H1 (cell line): Measurements from ENCODE around the gene GNG14. TPM values are rescaled to one million over a fixed set of nuclear protein-coding genes. Genes with fewer than 3 reads are reported as not detected.

Experiments used
- CHD7 ChIP-seq: fragments of 300-600 bp; sonication (generic); IDR thresholded peaks from 2 replicates; pipeline ENCODE4 v1.7.1; 2012; ENCODE audit warnings: low read length, moderate library complexity, mild to moderate bottlenecking, inconsistent platforms; ENCODE audit not compliant: insufficient replicate concordance
- GTF2F1 ChIP-seq: IDR thresholded peaks from 2 replicates; pipeline ENCODE4 v1.6.1; 2012; ENCODE audit warnings: low read depth, low read length, improper control_type of control experiment, borderline replicate concordance
- HDAC6 ChIP-seq: IDR thresholded peaks from one replicate; pipeline ENCODE4 v1.7.1; 2012; ENCODE audit warnings: low read depth, mild to moderate bottlenecking, inconsistent platforms, low read length, moderate library complexity
- JUN ChIP-seq: IDR thresholded peaks from 2 replicates; pipeline ENCODE4 v1.6.1; 2011; ENCODE audit warnings: low read depth, mild to moderate bottlenecking, improper control_type of control experiment, low read length
- RAD21 ChIP-seq, 2 experiments: IDR thresholded peaks in 1 of 2; conservative IDR thresholded peaks in 1 of 2; 2 replicates each; pipeline ENCODE4 v1.6.1; 2011; ENCODE audit warnings: low read depth in 2 of 2, low read length in 2 of 2, improper control_type of control experiment in 1 of 2, inconsistent platforms in 1 of 2, mild to moderate bottlenecking in 1 of 2, moderate library complexity in 1 of 2
- RNF2 ChIP-seq: fragments of 200-900, 300-1000 bp; sonication (generic); IDR thresholded peaks from 2 replicates; pipeline ENCODE4 v1.7.1; 2016; ENCODE audit warnings: borderline replicate concordance, low read depth, mild to moderate bottlenecking, antibody characterized with exemption, low read length; ENCODE audit not compliant: poor library complexity, severe bottlenecking; ENCODE audit errors: missing control alignments
- SIN3A ChIP-seq, 2 experiments: IDR thresholded peaks in 1 of 2; conservative IDR thresholded peaks in 1 of 2; 2 replicates each; pipeline ENCODE4 v1.6.1; 2011 to 2012; ENCODE audit warnings: low read length in 2 of 2, improper control_type of control experiment in 1 of 2, low read depth in 1 of 2, mild to moderate bottlenecking in 1 of 2
- SP4 ChIP-seq: IDR thresholded peaks from 2 replicates; pipeline ENCODE4 v1.6.1; 2012; ENCODE audit warnings: low read length, inconsistent platforms
- SRF ChIP-seq: IDR thresholded peaks from 2 replicates; pipeline ENCODE4 v1.6.1; 2011; ENCODE audit warnings: mild to moderate bottlenecking, low read depth, low read length, moderate library complexity
- ZNF274 ChIP-seq: IDR thresholded peaks from 2 replicates; pipeline ENCODE4 v1.7.0; 2012; ENCODE audit warnings: low read length, borderline replicate concordance; ENCODE audit errors: extremely low read depth
- polyA plus RNA-seq, 7 experiments: library from polyadenylated mRNA; depleted of rRNA in 3 of 7; stranded (reverse) in 5 of 7; unstranded in 2 of 7; fragments of >200 nt in 5 of 7; fragments of 200-250 nt in 2 of 7; gene quantifications; 1 replicate in 5 of 7; 2 replicates in 1 of 7; 4 replicates in 1 of 7; pipeline versions ENCODE4 v1.2.1 to v1.2.3, GENCODE V29; 2011 to 2013; ENCODE audit warnings: missing spikeins in 2 of 7, mixed read lengths in 2 of 7
- total RNA-seq: library from RNA; stranded (reverse); fragmentation: NEBNext Ultra II Directional; extraction: Animal tissue kit (Norgen Biotek cat#: 25700); gene quantifications from 2 replicates; pipeline ENCODE4 v1.2.1, GENCODE V29; 2021

GNG14 gene
- total and polyA plus RNA-seq, 2 of the 8 experiments (the other 6 are each of a cell fraction or from before 2014, with no cell fraction given): not detected

- no peak for TF ChIP-seq CHD7
- TF ChIP-seq RNF2: peak; percentile 12
- no peak for TF ChIP-seq GTF2F1
- no peak for TF ChIP-seq SP4
- TF ChIP-seq SIN3A (conservative IDR thresholded peaks at IDR 0.05 in 1 of 2, IDR thresholded peaks at IDR 0.05 in 1 of 2; ENCODE audit: low read depth in 1 of 2, low read length in 2 of 2): no peak
- TF ChIP-seq ZNF274: no peak
- no peak for TF ChIP-seq JUN
- no peak for TF ChIP-seq SRF
- peak in 1 of 2 experiments; percentile 19; a peak in 1 of 4 replicates for TF ChIP-seq RAD21 (IDR thresholded peaks at IDR 0.05 in 1 of 2, conservative IDR thresholded peaks at IDR 0.05 in 1 of 2; ENCODE audit: low read depth in 2 of 2, low read length in 2 of 2)
- no peak for TF ChIP-seq HDAC6
These were observed 29.8 kb upstream of the GNG14 start (continued) for GRCh38 chr19:12657966-12658365.
